GM12873 (cell line): Measurements from ENCODE around the gene TGFA.
A peak's percentile ranks its signal among the peaks of the same experiment; 100 is the strongest.

Experiments used
- TF ChIP-seq, protein P1 (sequence below): IDR thresholded peaks from 2 replicates; pipeline ENCODE4 v1.5.1; 2012; ENCODE audit warnings: low read depth, mild to moderate bottlenecking, moderate library complexity, low read length, control low read depth; ENCODE audit not compliant: insufficient read depth; ENCODE audit errors: missing control alignments

The TGFA gene

DNA sequence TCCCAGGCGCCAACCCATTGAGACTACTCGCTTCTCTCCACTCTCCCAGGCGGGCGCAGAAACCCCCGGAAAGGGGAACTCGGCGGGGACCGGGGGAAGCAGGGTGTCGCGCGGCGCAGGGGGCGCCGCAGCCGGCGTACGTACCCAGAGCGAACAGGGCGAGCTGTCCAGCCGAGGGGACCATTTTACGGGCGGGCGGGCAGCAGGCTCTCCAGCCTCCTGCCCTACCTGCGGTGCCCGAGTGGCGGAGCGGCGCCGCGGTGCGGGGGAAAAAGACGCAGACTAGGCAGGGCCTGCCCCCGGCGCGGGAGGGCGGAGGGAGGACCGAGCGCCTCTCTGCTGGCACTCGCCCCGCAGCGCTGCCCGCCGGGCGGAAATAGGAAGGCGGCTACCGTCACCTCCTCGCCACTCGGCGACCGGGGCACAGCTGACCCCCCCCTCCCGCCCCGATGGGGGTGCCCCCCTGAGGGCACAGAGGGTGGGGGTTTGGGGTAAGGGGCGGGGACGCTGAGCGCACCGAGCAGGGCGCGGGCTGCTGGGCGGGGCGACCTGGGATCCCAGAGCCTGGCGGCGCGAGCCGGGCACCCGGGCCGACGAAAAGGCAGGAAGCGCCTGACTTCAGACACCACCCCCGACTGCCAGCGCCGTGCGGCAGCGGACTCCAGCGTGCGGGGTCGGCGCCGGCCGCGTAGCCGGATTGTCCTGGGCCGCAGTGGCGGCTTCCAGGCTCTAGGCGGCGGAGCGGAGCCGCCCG is at the start of gene TGFA:
TGFA (minus strand) TSS at position 243 of the 754 bp plus-strand sequence; CDS start at position 184, 59 bp downstream.
- TF ChIP-seq, protein P1, sequence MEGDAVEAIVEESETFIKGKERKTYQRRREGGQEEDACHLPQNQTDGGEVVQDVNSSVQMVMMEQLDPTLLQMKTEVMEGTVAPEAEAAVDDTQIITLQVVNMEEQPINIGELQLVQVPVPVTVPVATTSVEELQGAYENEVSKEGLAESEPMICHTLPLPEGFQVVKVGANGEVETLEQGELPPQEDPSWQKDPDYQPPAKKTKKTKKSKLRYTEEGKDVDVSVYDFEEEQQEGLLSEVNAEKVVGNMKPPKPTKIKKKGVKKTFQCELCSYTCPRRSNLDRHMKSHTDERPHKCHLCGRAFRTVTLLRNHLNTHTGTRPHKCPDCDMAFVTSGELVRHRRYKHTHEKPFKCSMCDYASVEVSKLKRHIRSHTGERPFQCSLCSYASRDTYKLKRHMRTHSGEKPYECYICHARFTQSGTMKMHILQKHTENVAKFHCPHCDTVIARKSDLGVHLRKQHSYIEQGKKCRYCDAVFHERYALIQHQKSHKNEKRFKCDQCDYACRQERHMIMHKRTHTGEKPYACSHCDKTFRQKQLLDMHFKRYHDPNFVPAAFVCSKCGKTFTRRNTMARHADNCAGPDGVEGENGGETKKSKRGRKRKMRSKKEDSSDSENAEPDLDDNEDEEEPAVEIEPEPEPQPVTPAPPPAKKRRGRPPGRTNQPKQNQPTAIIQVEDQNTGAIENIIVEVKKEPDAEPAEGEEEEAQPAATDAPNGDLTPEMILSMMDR, result peak; percentile 81

DNA sequence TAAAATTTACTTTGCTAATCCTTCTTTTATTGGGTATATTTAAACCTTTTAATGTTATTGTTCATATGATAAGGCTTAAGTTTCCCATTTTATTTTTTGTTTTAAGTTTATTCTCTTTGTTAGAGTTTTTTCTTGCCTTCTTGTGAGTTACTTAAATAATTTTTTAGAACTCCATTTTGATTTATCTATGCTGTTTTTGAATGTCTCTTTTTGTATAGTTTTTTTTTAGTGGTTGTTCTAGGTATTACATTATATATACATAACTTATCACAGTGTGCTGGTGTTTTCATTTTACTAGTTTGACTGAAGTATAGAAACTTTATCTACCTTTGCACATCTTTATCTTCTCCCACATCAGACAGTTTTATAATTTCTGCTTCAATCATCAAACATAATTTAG is 49.4 kb upstream of the TGFA start:
- TF ChIP-seq, protein P1, result no peak

DNA sequence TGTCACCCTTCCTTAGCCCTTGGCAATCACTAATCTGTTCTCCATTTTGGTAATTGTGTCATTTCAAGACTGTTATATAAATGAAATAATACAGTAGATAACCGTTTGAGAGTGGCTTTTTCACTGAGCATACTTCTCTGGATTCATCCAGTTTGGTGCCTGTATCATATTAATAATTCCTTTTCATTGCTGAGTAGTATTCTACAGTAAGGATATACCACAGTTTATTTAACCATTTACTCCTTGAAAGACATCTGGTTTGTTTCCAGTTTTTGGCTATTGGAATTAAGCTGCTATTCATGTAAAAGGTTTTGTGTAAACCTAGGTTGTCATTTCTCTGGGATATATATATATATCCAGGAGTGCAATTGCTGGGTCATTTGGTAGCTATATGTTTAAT is 44.6 kb upstream of the TGFA start:
- TF ChIP-seq, protein P1, result no peak

DNA sequence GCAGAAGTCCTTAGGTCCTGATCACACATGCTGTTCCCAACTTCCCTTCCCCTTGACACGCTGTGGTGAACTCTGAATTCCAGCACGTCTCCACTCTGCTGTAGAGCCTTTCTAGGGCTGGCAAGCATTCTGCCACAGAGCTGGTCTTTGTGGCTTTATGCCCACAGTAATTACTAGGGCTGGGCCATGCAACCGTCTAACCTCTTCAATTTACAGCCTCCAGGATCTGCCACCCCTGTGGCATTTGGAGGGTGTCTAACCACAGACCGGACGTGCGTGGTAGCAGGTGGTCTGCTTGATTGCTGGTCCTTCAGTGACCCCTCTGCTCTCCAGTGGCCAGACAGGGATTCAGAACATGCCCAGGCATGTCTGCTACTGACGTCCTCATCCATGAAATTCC is 43.1 kb upstream of the TGFA start:
- TF ChIP-seq, protein P1, result no peak

DNA sequence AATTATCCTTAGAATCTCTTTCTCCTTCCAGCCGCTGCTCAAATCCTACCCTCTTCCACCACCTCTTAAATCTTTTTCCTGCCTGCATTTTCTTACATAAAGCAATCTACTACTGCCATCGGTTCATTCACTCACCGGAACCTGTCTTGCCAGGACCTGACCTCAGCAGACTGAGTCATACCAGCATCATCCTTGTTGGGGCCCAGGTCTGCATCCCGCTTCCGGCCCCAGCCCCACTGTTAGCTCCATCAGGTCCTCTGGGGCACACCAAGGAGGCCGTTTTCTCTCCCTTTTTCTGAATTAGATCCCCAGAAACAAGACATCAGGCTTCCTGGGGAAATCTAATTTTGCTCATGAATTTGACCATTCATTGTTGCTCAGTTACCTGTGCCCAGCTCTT is 42.7 kb upstream of the TGFA start:
- TF ChIP-seq, protein P1, result no peak

DNA sequence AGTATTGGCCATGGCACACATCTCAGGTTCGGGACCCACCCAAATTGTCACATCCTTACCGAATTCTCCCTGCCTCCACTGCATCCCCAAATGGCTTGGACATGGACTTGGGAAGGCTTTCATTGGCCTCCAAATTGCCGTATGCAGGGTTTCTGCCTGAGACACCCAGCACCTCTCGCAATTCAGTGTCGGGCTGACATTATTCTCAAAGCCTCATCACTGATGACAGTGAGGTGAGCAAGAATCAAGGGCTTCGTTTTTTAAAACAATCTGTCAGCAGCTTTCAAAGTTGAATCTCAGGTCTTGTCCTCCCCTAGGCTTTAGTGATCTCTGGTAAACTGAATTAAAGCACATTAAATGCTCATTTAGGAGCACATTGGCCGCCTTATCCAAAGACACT is 29.5 kb upstream of the TGFA start:
- TF ChIP-seq, protein P1, result no peak

DNA sequence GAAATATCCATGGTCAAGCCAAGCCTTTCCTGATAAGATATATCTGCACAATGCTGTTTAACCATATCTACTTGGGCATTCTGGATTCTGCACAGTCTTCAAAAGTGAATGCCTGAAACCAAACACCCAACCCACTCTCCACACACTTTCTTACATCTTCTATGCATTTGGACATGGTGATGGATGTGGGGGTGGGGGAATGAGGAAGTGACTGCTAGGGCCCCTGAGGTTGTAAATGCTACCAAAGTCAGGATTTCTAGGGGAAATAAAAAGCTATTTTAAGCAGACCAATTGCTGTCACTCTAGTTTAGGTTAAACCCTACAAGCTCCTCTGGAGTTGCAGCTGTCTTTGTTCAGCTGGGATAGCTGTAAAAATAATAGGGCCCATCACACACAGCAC is 26.7 kb upstream of the TGFA start:
- TF ChIP-seq, protein P1, result no peak
